Measurements from ENCODE around the gene RTKN2.

The RTKN2 gene

DNA sequence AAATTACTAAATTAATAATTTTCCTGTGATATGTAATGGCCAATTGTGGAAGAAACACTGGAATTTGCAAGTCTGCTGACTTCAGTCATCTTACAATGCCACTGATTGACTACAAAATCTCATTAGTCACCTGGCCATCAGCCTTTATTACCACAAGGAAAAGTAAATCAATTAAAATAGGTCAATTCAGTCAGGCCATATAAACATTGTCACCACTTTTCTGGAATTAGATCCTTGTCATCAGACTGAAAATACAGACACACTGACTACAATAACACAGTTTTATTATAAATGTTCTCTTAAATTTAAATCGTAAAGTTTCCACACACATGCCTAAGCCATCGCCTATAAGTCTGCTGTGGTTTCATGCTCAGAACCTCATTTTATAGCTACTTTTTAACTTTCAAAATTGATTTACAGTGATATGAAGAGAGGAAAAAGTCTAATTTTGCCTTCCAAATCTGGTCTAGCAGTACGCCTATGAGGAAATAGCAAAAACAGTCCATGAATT is 54.2 kb downstream of the RTKN2 start:
- DNase-seq: no peak

DNA sequence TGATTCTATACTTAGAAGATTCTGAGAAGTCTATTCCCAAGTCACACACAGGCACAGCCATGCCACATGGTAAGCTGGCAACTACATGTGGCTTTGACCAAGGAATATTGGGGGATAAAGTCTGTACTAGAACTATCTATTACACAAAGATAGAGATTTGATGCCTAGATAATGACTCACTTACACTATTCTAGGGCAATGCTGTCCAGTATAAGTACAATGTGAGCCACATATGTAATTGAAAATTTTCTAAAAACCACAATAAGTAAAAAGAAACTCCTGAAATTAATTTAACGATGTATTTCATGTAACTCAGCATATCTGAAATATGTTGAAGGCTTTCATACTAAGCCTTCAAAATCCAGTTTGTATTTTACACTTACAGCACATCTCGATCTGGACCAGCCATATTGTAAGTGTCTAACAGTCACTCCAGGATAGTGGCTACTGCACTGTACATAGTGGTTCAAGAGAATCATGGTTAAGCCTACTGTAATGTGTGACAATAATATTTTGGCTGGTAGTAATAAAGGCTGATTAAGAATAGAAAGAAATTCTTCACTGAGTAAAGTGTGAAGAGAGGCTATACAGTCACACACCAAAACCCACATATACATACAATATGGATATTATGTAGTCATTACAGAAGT is 62.8 kb downstream of the RTKN2 start:
- no peak for DNase-seq

DNA sequence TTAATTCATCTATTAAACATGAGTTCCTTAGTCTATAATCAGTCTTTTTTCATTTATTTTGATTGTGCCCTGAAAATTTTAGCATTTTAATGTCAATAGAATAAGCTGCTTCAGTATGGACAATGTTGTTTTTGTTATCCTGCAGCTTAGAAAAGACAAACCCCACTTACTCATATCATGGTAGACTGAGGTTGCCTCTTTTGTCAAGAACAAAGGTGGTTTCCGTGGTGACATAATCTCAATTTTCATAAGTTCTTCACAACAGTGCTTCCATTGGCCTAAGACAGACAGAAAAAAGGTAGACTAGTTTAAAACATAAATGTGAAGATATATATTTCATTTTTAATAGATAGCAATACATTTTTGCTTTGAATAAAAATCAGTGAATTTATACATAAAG is 69.1 kb downstream of the RTKN2 start:
- DNase-seq: no peak

DNA sequence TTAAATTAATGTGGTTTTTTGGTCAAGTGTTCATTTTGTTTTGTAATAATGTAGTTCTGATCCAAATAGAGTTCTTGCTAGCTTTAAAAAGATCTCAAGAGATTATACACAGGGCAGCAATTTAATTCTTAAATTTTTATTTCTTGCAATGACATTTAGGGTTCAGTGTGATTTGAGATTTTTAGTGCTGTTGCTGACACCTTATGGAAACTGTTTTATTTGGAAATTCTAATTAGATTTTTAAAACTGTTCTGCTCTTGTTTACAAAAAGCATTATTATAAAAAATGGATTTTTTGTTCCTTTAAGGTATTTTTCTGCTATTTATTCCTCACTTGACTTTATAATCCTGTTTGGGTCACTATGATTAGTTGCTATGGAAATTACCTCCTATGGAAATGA is 72.1 kb downstream of the RTKN2 start:
- DNase-seq: no peak

DNA sequence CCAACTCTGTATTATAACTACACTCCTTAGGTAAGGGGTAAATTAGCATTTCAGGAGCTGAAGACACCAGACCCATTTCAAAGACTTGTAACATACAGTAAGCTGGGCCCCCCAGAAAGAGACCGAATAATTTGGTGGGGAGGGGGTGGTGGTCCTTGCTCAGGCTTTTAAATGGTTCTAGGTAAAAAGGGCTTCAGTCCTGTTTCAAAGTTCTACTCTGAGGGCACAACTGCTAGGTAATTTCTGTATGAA is 73.0 kb downstream of the RTKN2 start:
- no peak for DNase-seq

- DNase-seq: no peak
Observed at GRCh38 chr10:62194924-62195674, 73.5 kb downstream of the RTKN2 start.

DNA sequence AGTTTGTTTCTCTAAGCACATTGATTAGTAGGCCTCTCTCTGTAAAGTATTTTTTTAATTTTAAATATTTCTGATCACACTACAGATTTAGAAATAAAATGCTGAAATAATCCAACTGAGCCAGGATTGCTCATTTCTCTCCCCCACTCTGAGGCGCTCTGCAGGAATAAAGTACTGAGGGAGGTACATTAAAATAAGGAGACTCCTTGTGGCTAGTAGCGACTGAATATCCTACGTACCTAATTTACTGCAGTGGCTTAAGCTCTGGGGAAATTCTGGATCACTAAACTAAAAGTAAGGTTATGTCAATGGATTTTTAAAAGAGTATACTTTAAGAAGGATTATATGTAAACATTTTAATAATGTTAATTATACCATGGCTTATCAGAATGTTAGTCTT is 75.2 kb downstream of the RTKN2 start:
- no peak for DNase-seq

GRCh38 chr10:62189131-62189530 is 79.5 kb downstream of the RTKN2 start:
- DNase-seq: no peak

DNA sequence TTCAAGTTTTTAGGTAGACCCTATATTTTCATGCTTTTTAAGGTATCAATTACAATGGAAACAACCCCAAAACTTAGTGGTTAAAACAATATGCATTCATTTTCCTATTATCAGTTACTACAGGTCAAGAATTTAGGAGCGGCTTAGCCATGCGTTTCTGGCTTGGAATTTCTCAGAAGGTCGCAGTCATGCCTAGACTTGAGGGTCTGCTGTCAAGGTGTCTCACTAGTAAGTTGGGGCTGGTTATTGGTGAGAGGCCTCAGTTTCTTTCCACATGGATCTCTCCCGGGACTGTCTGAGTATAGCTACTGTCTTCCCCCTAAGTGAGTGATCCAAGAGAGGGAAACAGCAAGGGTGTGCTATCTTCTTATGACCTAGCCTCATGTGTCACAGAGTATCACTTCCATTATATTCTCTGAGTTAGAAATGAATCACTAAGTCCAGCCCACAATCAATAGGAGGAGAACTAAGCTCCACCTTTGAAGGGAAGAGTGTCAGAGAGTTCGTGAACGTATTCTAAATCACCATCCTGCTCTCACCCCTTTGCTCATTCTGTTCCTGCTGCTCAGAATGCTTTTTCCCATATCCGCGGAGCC is 80.5 kb downstream of the RTKN2 start:
- DNase-seq: no peak

GRCh38 chr10:62186999-62187675 is 81.5 kb downstream of the RTKN2 start:
- DNase-seq: no peak

GRCh38 chr10:62185919-62186692 is 82.5 kb downstream of the RTKN2 start:
- DNase-seq: no peak

- DNase-seq: no peak
Observed at GRCh38 chr10:62183857-62184795, 84.5 kb downstream of the RTKN2 start.

DNA sequence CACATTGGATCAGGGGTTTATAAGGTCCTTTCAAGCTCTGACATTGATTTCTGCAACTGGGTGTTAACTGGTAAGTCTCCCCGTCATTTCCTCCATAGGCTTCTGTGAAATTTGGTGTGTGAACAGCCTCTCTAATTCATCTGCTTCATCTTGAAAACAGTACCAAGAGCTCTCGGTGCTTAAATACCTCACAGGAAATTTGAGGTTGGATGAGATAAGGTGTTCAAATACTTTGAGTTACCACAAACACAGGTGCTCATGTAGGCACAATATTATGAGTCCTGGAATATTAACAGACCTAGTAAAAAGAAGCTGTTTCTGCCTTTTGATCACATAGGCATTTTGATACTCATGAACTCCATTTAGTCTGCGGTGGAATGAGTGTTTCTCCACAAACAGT is 85.2 kb downstream of the RTKN2 start:
- DNase-seq: no peak

DNA sequence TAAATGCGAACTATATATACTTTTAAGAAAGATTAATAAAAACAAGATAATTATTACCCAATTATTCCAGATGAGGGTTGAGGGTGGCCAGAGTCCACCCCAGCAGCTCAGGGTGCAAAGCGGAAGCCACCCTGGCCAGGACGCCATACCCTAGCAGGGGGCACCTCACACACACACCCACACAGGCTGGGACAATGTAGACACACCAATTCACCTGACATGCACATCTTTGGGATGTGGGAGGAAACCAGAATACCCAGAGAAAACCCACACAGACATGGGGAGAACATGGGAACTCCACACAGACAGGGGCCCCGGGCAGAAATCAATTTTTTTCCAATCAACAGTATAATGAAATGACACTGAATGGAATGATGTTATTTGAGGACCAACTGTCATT is 86.0 kb downstream of the RTKN2 start:
- DNase-seq: no peak

GRCh38 chr10:62182171-62182570 is 86.5 kb downstream of the RTKN2 start:
- no peak for DNase-seq

- no peak for DNase-seq
Observed at GRCh38 chr10:62180677-62181076, 88.0 kb downstream of the RTKN2 start.

DNA sequence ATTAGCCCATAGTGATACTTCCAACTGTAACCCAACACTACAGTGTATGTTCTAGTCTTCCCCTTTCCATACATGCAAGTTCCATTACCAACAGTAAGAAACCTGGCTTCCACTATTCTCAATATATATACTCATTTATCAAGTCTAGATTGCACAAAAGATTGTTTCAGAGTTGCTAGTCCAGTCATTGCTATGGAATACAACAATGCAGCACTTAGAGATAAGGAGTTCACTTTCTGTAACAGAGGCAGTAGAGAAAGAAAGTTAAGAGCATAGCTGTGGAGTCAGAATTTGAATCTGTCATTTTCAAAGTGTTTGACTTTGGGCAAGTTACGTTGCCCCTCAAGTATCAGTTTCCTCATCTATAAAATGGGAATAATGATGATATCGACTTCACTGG is 90.1 kb downstream of the RTKN2 start:
- DNase-seq: no peak

DNA sequence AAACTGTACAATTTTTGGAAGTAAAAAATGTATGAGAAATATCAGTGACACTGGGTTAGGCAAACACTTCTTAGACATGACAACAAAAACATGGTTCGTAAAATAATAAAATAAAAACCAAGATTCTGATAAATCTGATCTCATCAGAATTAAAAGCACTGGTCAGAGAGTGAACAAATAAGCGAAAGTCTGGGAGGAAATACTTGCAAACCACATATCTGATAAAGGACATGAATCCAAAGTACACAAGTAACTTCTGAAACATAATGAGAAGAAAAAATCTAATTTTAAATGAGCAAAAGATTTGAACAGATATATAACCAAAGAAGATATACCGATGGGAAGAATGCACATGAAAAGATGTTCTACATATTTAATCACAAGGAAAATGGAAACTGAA is 91.5 kb downstream of the RTKN2 start:
- no peak for DNase-seq

GRCh38 chr10:62175251-62175650 is 93.4 kb downstream of the RTKN2 start:
- no peak for DNase-seq

DNA sequence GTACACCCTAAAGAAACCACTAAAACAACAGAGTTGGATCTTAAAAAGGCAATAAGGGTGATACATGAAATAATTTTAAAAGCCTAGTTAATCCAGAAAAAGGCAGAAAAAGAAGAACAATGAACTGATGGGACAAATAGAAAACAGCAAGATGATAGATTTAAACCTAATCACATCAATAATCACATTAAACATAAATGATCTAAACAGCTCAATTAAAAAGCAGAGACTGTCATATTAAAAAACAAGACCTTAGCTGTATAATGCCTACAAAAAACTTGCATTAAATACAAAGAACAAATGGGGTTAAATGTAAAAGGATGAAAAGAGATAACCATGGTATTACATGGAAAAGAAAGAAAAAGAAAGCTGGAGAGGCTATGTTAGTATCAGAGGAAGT is 96.2 kb downstream of the RTKN2 start:
- DNase-seq: no peak

DNA sequence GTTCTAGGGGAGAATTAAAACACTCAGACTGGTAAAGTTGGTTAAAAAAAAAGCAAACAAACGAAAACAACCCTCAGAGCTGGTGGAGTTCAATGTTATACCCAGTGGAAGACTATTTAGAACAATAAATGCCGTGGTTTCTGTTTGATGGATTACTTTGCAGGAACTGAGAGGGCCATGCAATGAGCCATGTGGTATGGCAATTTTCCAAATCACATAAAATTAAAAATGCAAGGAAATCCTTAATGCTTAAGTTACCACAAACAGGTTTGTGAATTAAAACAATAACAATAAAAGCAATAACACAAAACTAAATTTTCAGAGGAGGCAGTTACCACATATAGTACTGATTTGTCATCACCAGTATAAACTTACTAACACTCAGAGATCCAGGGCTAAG is 96.9 kb downstream of the RTKN2 start:
- DNase-seq: peak; percentile 20

GRCh38 chr10:62170732-62171131 is 97.9 kb downstream of the RTKN2 start:
- no peak for DNase-seq
